Suprapubic skin (tissue), 4 donors: Measurements from ENCODE around the gene NUP50. TPM values are rescaled to one million over a fixed set of nuclear protein-coding genes. Genes with fewer than 3 reads are reported as not detected.

Experiments
- DNase-seq, 2 donors: peaks; one replicate each; pipeline ENCODE4 v3.0.0-alpha.2; 2019; ENCODE audit warnings: low spot score in 2 of 2
- H3K27ac ChIP-seq: fragments of 200-600 bp; sonication (generic); one replicate; pipeline ENCODE4 v1.5.1; 2019
- H3K27me3 ChIP-seq: fragments of 200-600 bp; sonication (generic); one replicate; pipeline ENCODE4 v1.5.1; 2019
- H3K36me3 ChIP-seq: fragments of 200-600 bp; sonication (generic); one replicate; pipeline ENCODE4 v1.5.1; 2019
- H3K4me1 ChIP-seq: fragments of 200-600 bp; sonication (generic); one replicate; pipeline ENCODE4 v1.5.1; 2019
- H3K4me3 ChIP-seq: fragments of 200-600 bp; sonication (generic); one replicate; pipeline ENCODE4 v1.5.1; 2019; ENCODE audit warnings: mild to moderate bottlenecking
- H3K9me3 ChIP-seq: fragments of 200-600 bp; sonication (generic); one replicate; pipeline ENCODE4 v1.5.1; 2019
- CTCF ChIP-seq, 2 donors: fragments of 200-600 bp in 1 of 2; fragments of 450-650 bp in 1 of 2; sonication (generic) in 1 of 2; IDR thresholded peaks; one replicate each; pipeline ENCODE4 v1.5.1; 2016 to 2019; ENCODE audit warnings: antibody characterized with exemption in 2 of 2, mild to moderate bottlenecking in 1 of 2, moderate library complexity in 1 of 2
- EP300 ChIP-seq: sonication (generic); formaldehyde crosslinking; IDR thresholded peaks from one replicate; pipeline ENCODE4 v1.6.1; 2017; ENCODE audit warnings: antibody characterized with exemption
- POLR2A ChIP-seq, 2 donors: fragments of 450-650 bp; IDR thresholded peaks; one replicate each; pipeline ENCODE4 v1.6.1; 2017; ENCODE audit warnings: antibody characterized with exemption in 2 of 2, mild to moderate bottlenecking in 2 of 2, moderate library complexity in 2 of 2
- POLR2AphosphoS5 ChIP-seq, 3 donors: sonication (generic); formaldehyde crosslinking; IDR thresholded peaks; one replicate each; pipeline ENCODE4 v1.6.1; 2017; ENCODE audit warnings: antibody characterized with exemption in 3 of 3
- WGBS: methylation state at CpG from one replicate; pipeline ENCODE4 v1.1.5; 2018; 5-methylcytosine and 5-hydroxymethylcytosine counted together
- total RNA-seq, 4 donors: library from RNA; depleted of rRNA; stranded (reverse); fragments of >200 nt; gene quantifications; one replicate each; pipeline ENCODE4 v1.1.0, GENCODE V29; 2016

The NUP50 gene
- total RNA-seq, 4 donors from 2014 or later: 44.2 to 74.0 (median 64.0) TPM

- TF ChIP-seq CTCF (IDR thresholded peaks at IDR 0.05): no peak
- TF ChIP-seq POLR2A (IDR thresholded peaks at IDR 0.05): no peak
- no peak for TF ChIP-seq POLR2AphosphoS5 (IDR thresholded peaks at IDR 0.05)
- no peak for TF ChIP-seq EP300
- DNase-seq: no peak
- WGBS: 87% methylated on average over 5 of the region's 10 CpGs
- Histone ChIP-seq H3K9me3 (no peaks in the 10 kb centered on the region), H3K4me1 (peaks cover 53% of the 10 kb centered on the region), H3K27me3 (no peaks in the 10 kb centered on the region), H3K27ac (no peak overlapping the region), H3K4me3 (no peak overlapping the region), H3K36me3 (peaks cover 12% of the 10 kb centered on the region)
Observed at GRCh38 chr22:45233386-45233785, 69.7 kb downstream of the NUP50 start.

- Histone ChIP-seq H3K4me3 (no peak overlapping the region), H3K9me3 (no peaks in the 10 kb centered on the region), H3K27ac (no peak overlapping the region), H3K36me3 (peaks cover 12% of the 10 kb centered on the region), H3K27me3 (no peaks in the 10 kb centered on the region), H3K4me1 (peaks cover 58% of the 10 kb centered on the region)
- DNase-seq: no peak
- no peak for TF ChIP-seq POLR2AphosphoS5 (IDR thresholded peaks at IDR 0.05)
- no peak for TF ChIP-seq EP300
- TF ChIP-seq POLR2A (IDR thresholded peaks at IDR 0.05): no peak
- no peak for TF ChIP-seq CTCF (IDR thresholded peaks at IDR 0.05)
- no CpG with 5 or more reads among the region's 10 CpGs for WGBS
Observed at GRCh38 chr22:45233827-45234226, 70.1 kb downstream of the NUP50 start.

GRCh38 chr22:45235101-45235777, 71.5 kb downstream of the NUP50 start:
- no peak for DNase-seq
- Histone ChIP-seq H3K4me1 (peaks cover 68% of the 10 kb centered on the region), H3K36me3 (peaks cover 12% of the 10 kb centered on the region), H3K9me3 (no peaks in the 10 kb centered on the region), H3K27me3 (no peaks in the 10 kb centered on the region), H3K4me3 (no peak overlapping the region), H3K27ac (peak overlapping the region; percentile 12)
- WGBS: 60% methylated on average over 16 of the region's 23 CpGs
- no peak for TF ChIP-seq POLR2AphosphoS5 (IDR thresholded peaks at IDR 0.05)
- no peak for TF ChIP-seq EP300
- TF ChIP-seq POLR2A (IDR thresholded peaks at IDR 0.05): no peak
- TF ChIP-seq CTCF (IDR thresholded peaks at IDR 0.05): no peak

- Histone ChIP-seq H3K36me3 (peaks cover 12% of the 10 kb centered on the region), H3K4me1 (peaks cover 62% of the 10 kb centered on the region), H3K4me3 (no peak overlapping the region), H3K9me3 (no peaks in the 10 kb centered on the region), H3K27ac (no peak overlapping the region), H3K27me3 (no peaks in the 10 kb centered on the region)
- TF ChIP-seq CTCF (IDR thresholded peaks at IDR 0.05) (no peak), POLR2AphosphoS5 (IDR thresholded peaks at IDR 0.05) (no peak), POLR2A (IDR thresholded peaks at IDR 0.05) (no peak), EP300 (no peak)
- no peak for DNase-seq
- WGBS: 80% methylated on average over 19 of the region's 20 CpGs
Observed at GRCh38 chr22:45235851-45236342, 72.2 kb downstream of the NUP50 start.

GRCh38 chr22:45237065-45237990, 73.6 kb downstream of the NUP50 start:
- no peak overlapping the region for H3K27ac ChIP-seq
- DNase-seq: no peak
- no peaks in the 10 kb centered on the region for H3K27me3 ChIP-seq
- H3K36me3 ChIP-seq: peaks cover 12% of the 10 kb centered on the region
- no peak overlapping the region for H3K4me3 ChIP-seq
- H3K4me1 ChIP-seq: peaks cover 62% of the 10 kb centered on the region
- 89% methylated on average over 15 of the region's 15 CpGs for WGBS
- H3K9me3 ChIP-seq: no peaks in the 10 kb centered on the region
- TF ChIP-seq CTCF (IDR thresholded peaks at IDR 0.05): no peak
- no peak for TF ChIP-seq EP300
